DMS114 treated with DMSO at 0.1 percent for 48 hours (cell line): ENCODE results near the gene FAM168A.

Experiments
- DNase-seq: peaks from one replicate; lab custom pipeline; 2025; ENCODE audit not compliant: unreplicated experiment; lab: John Stamatoyannopoulos, UW

Gene FAM168A

GRCh38 chr11:73563539-73564200 is 34.2 kb downstream of the FAM168A start:
- no peak for DNase-seq

GRCh38 chr11:73559743-73560142 is 38.2 kb downstream of the FAM168A start:
- no peak for DNase-seq

GRCh38 chr11:73556966-73557365 is 40.9 kb downstream of the FAM168A start:
- no peak for DNase-seq

- DNase-seq: no peak
These were observed 42.3 kb downstream of the FAM168A start for GRCh38 chr11:73555615-73556014.

GRCh38 chr11:73554671-73555320 is 43.1 kb downstream of the FAM168A start:
- no peak for DNase-seq

GRCh38 chr11:73553266-73553665 is 44.6 kb downstream of the FAM168A start:
- DNase-seq: no peak

- no peak for DNase-seq
These were observed 46.2 kb downstream of the FAM168A start for GRCh38 chr11:73551677-73552076.

- DNase-seq: no peak
These were observed 48.5 kb downstream of the FAM168A start for GRCh38 chr11:73549376-73549775.

GRCh38 chr11:73547706-73548595 is 50.0 kb downstream of the FAM168A start:
- DNase-seq: no peak

GRCh38 chr11:73542175-73542574 is 55.7 kb downstream of the FAM168A start:
- DNase-seq: no peak

- no peak for DNase-seq
These were observed 58.3 kb downstream of the FAM168A start for GRCh38 chr11:73539506-73540084.

- no peak for DNase-seq
These were observed 59.5 kb downstream of the FAM168A start for GRCh38 chr11:73538381-73538872.

- no peak for DNase-seq
These were observed 59.9 kb downstream of the FAM168A start for GRCh38 chr11:73537969-73538368.

GRCh38 chr11:73536961-73537360 is 61.0 kb downstream of the FAM168A start:
- no peak for DNase-seq

GRCh38 chr11:73532310-73532709 is 65.6 kb downstream of the FAM168A start:
- DNase-seq: no peak

- DNase-seq: no peak
These were observed 66.5 kb downstream of the FAM168A start for GRCh38 chr11:73531386-73531785.

- DNase-seq: no peak
These were observed 67.8 kb downstream of the FAM168A start for GRCh38 chr11:73530109-73530508.

- no peak for DNase-seq
These were observed 68.7 kb downstream of the FAM168A start for GRCh38 chr11:73529204-73529530.

GRCh38 chr11:73528483-73529203 is 69.3 kb downstream of the FAM168A start:
- no peak for DNase-seq

- no peak for DNase-seq
These were observed 69.9 kb downstream of the FAM168A start for GRCh38 chr11:73528013-73528412.

- DNase-seq: no peak
These were observed 72.3 kb downstream of the FAM168A start for GRCh38 chr11:73525611-73526010.
